ENCODE data around the gene EPS15.
"Not testable (repeated sequence)": the region's sequence is repeated elsewhere in the genome, so short reads cannot be mapped to it uniquely, and the experiment has no call there.

Gene EPS15

DNA sequence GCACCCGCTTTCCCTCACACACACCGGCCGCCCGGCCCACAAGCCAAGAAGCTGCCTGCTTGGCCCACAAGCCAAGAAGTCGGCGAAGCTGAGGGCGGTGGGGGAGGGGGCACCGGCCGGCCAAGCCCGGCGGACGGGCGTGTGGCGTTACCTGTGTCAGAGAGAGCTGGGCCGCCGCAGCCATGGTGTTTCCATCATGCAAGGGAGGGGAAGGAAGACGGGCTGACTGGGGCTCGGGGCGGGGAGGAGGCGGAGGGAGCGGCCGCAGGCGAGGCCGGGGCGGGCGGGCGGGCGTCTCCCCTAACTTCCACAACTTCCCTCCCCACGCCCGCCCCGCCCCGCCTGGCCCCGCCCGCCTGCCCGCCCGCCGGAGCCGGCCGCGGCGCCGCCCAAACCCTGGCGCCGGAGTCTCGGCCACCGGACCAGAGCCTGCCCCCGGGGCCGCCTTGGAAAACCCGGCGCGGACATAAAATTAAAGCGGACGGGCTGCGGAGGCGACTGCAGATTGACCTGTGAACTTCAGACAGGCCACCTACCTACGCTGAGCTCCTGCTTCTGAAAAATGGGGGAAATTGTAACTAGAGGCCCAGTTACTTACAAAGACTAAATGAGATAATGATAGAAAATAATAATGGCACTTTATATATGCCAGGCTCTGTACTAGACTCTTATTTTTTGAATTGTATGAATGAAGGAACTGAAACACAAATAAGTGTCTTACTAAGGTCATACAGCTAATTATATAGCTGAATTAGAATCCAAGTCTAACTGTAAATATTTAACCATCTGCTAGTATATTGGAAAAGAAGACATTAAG lies at the start of gene EPS15:
Gene EPS15 (minus strand): TSS at position 219 of the 817 bp plus-strand sequence. CDS start 35 bp downstream, at position 184.
- peak; percentile 78 for DNase-seq (ENCODE audit: low read depth)

DNA sequence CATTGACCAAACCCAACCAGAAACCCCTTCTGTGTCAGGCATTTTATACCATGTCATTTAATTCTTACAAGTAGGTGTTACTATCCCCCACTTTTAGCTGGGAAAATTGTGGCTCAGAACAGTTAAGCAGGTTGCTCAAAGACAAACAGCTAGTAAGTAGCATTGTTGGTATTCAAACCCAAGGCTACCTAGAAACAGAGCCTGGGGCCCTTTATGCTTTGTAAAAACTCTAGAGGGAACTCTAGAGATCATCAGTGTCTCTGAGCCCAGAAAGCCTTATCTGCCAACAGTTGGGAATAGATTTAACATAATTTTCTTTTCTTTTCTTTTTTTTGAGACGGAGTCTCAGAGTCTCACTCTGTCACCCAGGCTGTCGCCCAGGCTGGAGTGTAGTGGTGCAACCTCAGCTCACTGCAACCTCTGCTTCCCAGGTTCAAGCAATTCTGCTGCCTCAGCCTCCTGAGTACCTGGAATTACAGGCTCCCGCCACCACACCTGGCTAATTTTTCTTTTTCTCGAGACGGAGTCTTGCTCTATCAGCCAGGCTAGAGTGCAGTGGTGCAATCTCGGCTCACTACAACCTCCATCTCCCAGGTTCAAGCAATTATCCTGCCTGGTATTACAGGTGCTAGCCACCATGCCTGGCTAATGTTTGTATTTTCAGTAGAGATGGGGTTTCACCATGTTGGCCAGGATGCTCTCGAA lies 49.3 kb upstream of the EPS15 start:
- DNase-seq (ENCODE audit: low read depth) = no peak

DNA sequence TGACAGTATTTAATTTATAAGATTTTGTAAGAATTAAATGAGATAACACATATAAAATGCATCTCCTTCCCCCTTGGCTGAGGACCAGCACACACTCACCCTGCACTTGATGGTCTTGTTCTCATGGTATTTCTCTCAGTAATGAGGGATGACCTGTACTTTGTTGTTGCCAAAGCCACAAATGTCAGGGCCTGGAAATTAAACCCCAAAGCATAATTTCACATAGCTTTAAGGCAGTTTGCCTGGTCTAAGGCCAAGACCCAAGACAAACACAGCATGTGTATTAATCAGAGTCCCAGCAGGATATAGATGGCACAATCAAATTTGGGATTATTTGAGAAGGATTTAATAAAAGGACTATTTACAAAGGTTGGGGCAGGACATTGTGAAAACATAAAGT lies 48.6 kb upstream of the EPS15 start:
- no peak for DNase-seq (ENCODE audit: low read depth)

- DNase-seq (ENCODE audit: low read depth) = no peak
Measured at GRCh38 chr1:51566260-51566659, 47.2 kb upstream of the EPS15 start.

- no peak for DNase-seq (ENCODE audit: low read depth)
Measured at GRCh38 chr1:51565009-51565408, 45.9 kb upstream of the EPS15 start.

GRCh38 chr1:51564124-51564523 lies 45.1 kb upstream of the EPS15 start:
- no peak for DNase-seq (ENCODE audit: low read depth)

GRCh38 chr1:51561702-51562101 lies 42.6 kb upstream of the EPS15 start:
- no peak for DNase-seq (ENCODE audit: low read depth)

- DNase-seq (ENCODE audit: low read depth) = not testable (repeated sequence)
Measured at GRCh38 chr1:51560895-51561294, 41.8 kb upstream of the EPS15 start.

GRCh38 chr1:51560034-51560433 lies 41.0 kb upstream of the EPS15 start:
- no peak for DNase-seq (ENCODE audit: low read depth)

DNA sequence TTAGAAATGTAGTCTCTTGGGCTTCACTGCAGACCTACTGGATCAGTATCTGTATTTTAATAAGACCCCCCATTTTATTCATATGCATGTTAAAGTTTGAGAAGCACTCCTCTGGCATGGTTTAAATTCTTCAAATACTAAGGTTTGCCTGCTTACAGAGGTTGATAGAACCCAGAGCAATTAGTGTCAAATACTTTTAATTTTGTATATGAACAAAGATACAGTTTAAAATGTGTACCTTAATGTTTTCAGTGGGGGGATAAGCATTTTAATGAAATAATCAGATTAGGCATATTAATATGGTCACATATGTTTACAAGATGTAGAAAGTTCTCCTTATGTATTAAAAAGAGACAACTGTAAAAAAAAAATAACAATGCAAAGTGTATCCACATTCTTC lies 40.4 kb upstream of the EPS15 start:
- no peak for DNase-seq (ENCODE audit: low read depth)

GRCh38 chr1:51559064-51559500 lies 40.0 kb upstream of the EPS15 start:
- DNase-seq (ENCODE audit: low read depth) = no peak

DNA sequence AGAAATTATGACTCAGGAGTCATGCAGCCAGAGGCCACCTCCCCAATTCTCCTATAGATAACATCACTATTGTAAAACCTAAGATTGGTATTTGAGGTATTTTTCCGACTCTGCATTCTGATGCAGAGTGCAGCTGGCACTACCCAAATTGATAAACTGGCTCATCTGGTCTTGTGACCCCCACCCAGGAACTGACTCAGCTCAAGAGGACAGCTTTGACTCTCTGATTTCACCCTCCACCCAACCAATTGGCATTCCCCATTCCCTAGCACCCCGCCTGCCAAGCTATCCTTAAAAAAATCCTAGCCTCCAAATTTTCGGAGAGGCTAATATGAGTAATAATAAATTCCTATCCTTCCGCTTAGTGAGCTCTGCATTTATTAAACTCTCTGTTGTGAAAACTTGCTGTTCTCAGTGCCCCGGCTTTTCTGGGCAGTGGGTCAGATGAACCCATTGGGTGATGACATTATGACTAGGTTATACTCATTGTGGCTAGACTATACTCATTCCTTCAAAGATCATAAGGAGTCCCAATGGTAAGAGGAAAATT lies 39.4 kb upstream of the EPS15 start:
- DNase-seq (ENCODE audit: low read depth) = no peak

- DNase-seq (ENCODE audit: low read depth) = no peak
Measured at GRCh38 chr1:51557168-51557567, 38.1 kb upstream of the EPS15 start.

- DNase-seq (ENCODE audit: low read depth) = no peak
Measured at GRCh38 chr1:51555866-51556619, 37.0 kb upstream of the EPS15 start.

DNA sequence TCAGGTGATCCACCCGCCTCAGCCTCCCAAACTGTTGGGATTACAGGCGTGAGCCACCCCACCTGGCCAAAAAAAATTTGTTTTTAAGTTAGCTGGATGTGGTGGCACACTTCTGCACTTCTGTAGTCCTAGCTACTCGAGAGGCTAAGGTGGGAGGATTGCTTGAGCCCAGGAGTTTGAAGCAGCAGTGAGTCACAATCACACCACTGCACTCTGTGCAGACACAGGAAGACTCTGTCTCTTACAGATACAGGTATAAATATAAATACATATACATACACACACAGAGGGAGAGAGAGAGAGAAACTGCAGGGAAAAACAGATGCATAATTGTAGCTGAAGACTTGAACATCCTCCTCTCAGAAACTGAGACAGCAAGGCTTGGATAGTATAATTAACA lies 34.8 kb upstream of the EPS15 start:
- DNase-seq (ENCODE audit: low read depth) = no peak

- DNase-seq (ENCODE audit: low read depth) = no peak
Measured at GRCh38 chr1:51552929-51553807, 34.1 kb upstream of the EPS15 start.

DNA sequence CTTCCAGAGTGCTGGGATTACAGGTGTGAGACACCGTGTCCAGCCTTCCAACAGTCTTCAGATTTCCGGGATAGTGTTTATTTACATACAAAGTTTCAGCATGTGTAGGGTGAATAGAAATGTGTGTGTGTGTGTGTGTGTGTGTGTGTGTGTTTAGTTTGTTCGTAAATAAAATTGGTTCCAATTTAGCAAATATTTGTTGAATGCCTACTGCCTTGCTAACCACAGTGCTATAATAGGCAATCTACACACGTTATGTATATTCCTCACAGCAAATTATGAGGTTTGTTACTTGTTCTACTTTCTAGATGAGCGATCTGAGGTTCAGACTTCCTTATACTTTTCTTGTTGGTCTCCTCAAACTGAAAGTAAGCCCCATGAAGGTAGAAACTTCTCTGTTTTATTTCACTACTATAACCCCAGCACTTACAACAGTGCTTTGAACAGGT lies 32.8 kb upstream of the EPS15 start:
- no peak for DNase-seq (ENCODE audit: low read depth)

DNA sequence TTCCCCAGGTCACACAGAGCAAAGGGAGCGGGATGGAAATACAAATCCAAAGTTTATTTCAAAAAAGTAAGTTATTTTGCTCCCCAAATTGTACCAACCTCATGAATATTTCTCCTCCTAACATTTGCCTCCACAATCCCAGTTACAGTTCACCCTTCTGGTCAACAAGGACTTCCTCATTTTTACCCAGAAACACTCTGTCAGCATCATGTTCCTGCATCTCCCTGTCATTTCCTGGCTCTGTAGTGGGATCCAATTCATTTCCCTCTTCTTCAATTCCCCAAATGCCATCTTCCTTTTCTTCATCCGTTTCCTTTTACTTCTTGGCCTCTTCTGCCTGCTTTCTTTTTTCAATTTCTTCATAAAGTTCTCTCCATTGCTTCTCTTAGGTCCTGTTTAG lies 32.0 kb upstream of the EPS15 start:
- DNase-seq (ENCODE audit: low read depth) = no peak

DNA sequence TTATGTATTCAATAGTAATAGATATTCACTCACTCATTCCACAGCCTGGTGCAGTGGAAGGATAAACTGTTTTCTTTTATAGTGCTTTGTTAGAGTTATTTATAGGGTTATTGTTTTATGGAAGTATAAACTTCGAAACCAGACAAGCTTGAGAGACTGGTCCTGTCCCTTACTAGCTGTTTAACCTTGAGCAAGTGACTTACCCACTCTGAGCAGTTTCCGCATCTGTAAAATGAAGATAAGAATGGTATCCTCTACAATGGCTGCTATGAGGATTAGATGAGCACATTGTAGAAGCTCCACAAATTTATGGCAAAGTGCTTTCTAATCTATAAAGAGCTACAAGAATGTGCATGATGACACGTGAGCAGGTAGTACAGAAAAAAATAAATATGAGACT lies 30.8 kb upstream of the EPS15 start:
- no peak for DNase-seq (ENCODE audit: low read depth)

- no peak for DNase-seq (ENCODE audit: low read depth)
Measured at GRCh38 chr1:51549016-51549619, 30.1 kb upstream of the EPS15 start.

DNA sequence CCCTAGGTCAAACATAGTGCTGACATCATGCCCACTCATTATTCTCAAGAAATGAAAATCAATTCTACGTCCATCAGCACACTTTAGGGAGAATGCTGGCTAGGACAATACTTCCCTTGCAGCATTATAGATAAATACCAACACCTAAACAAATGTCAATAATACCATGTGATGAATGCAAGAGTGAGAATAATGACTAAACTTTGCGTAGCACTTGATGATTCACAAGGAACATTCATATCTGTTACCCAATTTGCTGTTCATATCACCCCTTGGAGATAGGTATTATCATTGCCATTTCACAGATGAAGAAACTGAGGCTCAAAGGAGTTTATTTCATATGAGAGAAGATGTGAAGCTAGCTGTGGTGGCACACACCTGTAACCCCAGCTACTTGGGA lies 24.8 kb upstream of the EPS15 start:
- DNase-seq (ENCODE audit: low read depth) = no peak
